ENCODE measurements around the gene LUZP1.

- TF ChIP-seq CTCF (IDR thresholded peaks at IDR 0.05) (no peak), POLR2A (IDR thresholded peaks at IDR 0.05) (no peak)
Measured at GRCh38 chr1:23110391-23110790, 58.3 kb downstream of the LUZP1 start.

Measured in gastroesophageal sphincter (tissue), 3 donors.